ENCODE data around the gene TXNRD2.

DNA sequence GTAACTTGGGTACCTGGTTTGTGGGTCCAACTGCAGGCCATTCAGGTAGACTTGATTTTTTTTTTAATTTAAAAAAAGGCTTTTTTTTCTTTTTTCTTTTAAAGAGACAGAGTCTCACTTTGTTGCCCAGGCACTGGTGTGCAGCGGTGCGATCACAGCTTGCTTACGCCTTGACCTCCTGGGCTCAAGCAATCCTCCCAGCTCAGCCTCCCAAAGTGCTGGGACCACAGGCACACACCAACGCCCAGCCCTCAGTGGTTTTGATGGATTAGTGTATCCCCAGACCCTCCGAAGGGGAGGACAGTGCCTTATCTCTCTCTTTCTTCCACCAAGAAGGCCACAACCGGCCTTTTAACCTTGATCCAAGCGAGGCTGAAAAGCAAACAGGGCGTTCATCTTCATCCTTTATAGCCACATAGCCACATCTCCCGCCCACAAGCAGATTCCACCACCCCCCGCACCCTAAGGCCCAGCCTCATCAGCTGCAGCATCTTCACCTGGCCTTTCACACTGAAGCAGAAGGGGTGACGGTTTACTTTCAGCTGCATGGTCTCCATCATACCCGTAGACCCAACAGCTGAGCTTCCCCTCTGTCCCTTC lies 17.6 kb downstream of the TXNRD2 start:
- TF ChIP-seq, protein P1, sequence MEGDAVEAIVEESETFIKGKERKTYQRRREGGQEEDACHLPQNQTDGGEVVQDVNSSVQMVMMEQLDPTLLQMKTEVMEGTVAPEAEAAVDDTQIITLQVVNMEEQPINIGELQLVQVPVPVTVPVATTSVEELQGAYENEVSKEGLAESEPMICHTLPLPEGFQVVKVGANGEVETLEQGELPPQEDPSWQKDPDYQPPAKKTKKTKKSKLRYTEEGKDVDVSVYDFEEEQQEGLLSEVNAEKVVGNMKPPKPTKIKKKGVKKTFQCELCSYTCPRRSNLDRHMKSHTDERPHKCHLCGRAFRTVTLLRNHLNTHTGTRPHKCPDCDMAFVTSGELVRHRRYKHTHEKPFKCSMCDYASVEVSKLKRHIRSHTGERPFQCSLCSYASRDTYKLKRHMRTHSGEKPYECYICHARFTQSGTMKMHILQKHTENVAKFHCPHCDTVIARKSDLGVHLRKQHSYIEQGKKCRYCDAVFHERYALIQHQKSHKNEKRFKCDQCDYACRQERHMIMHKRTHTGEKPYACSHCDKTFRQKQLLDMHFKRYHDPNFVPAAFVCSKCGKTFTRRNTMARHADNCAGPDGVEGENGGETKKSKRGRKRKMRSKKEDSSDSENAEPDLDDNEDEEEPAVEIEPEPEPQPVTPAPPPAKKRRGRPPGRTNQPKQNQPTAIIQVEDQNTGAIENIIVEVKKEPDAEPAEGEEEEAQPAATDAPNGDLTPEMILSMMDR (IDR thresholded peaks at IDR 0.05) = no peak
- TF ChIP-seq EZH2 (IDR thresholded peaks at IDR 0.05; ENCODE audit: borderline replicate concordance, insufficient read depth, low read depth, low read length, poor library complexity, severe bottlenecking) = no peak
